Mononuclear cell (primary cell): ENCODE measurements around the gene SKAP1. TPM values are rescaled to one million over a fixed set of nuclear protein-coding genes. Genes with fewer than 3 reads are reported as not detected.
"Not testable (repeated sequence)": the region's sequence is repeated elsewhere in the genome, so short reads cannot be mapped to it uniquely, and the experiment has no call there.

Source experiments
- H3K27me3 ChIP-seq: 2 replicates; pipeline ENCODE4 v1.6.0; 2011; ENCODE audit warnings: low read length, control low read depth; ENCODE audit not compliant: insufficient read depth
- H3K4me1 ChIP-seq: 2 replicates; pipeline ENCODE4 v1.5.1; 2011; ENCODE audit warnings: mild to moderate bottlenecking, low read length, control low read depth; ENCODE audit not compliant: insufficient read depth
- H3K4me3 ChIP-seq: 2 replicates; pipeline ENCODE4 v1.5.1; 2011; ENCODE audit warnings: mild to moderate bottlenecking, low read length, moderate library complexity
- H3K9me3 ChIP-seq: 2 replicates; pipeline ENCODE4 v1.5.1; 2011; ENCODE audit warnings: low read depth, mild to moderate bottlenecking, control low read depth, low read length
- total RNA-seq: library from RNA; depleted of rRNA; stranded (reverse); fragments of >200 nt; gene quantifications from one replicate; pipeline ENCODE4 v1.2.3, GENCODE V29; 2012

The SKAP1 gene
- total RNA-seq, 1 donor, result 40.1 TPM

DNA sequence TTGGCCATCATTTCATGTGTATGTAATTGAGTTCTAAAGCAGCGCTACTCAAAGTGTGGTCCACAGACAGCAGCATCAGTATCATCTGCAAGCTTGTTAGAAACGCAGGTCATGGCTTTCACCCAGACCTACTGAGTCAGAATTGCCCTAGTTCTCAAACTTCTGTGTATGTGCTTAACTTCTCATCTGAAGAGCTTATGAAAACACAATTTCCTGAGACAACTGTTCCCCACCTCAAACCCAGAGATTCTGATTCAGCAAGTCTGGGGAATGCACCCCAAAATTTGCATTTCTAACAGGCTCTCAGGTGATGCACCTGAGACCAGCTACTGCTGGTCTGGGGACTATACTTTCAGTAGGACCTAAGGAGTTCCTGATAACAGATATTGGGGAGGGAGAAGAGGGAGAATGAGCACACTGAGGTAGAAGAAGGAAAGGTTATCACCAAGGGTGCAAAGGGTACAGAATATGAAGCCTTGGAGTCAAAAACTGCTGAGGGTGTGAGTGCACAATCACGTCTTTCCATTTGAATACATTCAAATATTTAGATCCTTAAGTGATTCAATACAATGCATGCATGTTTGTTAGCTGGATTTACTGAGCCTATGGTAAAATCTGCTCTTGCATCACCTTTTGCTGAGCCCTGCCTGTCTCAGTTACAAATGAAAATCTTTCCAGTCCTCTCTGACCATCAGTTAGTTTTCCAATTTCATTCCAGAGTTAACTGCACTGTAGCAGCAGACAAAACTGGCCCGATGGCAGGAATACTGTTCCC, 29.2 kb upstream of the SKAP1 start:
- H3K4me3 ChIP-seq, result no peak overlapping the region
- H3K4me1 ChIP-seq, result peaks cover 34% of the 10 kb centered on the region
- peaks cover 2% of the 10 kb centered on the region for H3K27me3 ChIP-seq
- H3K9me3 ChIP-seq, result no peaks in the 10 kb centered on the region

DNA sequence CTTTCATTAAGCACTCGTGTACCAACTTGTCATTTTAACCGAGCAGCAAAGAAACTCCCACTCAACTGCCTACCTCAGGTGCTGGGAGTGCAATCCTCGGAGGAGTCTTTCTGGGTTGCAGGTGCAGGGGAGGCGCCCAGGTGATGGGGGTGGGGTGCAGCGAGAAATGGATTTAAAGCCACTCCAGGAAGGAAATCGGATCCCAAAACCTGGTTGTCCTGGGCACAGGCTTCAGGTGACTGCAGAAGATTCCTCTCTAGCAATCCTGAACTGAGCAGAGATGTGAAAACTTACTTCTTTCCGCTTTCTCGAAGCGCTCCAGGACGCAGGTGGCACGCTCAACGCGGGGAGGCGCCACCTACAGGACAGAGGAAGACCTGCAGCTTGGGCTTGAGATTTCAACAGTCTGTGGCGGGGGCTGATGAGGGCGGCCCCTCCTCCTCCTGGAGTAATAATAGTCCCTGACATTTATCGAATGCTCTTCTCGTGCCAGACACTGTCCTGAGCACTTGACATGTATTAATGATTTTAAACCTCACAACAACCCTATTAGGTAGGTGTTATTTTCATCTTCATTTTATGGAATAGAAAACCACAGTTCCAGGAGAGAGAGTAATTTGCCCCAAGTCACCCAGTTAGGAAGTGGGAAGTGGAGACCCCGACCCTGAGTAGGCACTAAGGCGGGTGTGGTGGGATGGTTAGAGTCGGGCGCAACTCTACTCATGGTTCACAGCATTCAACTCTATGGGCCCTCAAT, 27.2 kb upstream of the SKAP1 start:
- H3K4me1 ChIP-seq, result peaks cover 54% of the 10 kb centered on the region
- H3K27me3 ChIP-seq, result no peaks in the 10 kb centered on the region
- H3K9me3 ChIP-seq, result no peaks in the 10 kb centered on the region
- H3K4me3 ChIP-seq, result no peak overlapping the region

DNA sequence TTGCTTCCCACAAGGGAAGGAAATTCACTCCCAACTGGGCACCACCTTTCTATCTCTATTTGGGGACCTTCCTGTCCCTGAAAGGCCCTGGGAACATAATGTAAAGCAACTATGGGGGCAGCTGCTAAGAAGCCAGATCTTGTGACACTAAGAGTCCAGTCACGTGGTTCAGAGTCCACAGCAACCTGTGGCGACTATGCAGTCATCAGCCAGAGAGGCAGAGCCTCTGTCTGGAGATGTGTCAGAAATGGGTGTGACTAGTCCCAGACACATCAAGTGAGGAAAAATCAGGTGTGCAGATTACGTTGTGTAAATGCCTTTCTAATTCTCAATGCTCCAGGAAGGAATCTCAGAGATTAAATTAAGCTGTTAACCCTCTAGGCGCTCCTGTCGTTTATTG, 26.6 kb upstream of the SKAP1 start:
- H3K27me3 ChIP-seq, result no peaks in the 10 kb centered on the region
- H3K4me3 ChIP-seq, result no peak overlapping the region
- peaks cover 60% of the 10 kb centered on the region for H3K4me1 ChIP-seq

GRCh38 chr17:48455791-48456190, 25.8 kb upstream of the SKAP1 start:
- Histone ChIP-seq H3K9me3 (no peaks in the 10 kb centered on the region), H3K4me1 (peaks cover 65% of the 10 kb centered on the region), H3K4me3 (no peak overlapping the region), H3K27me3 (no peaks in the 10 kb centered on the region)

More for the DNA sequence above, 26.6 kb upstream of the SKAP1 start:
- H3K9me3 ChIP-seq, result no peaks in the 10 kb centered on the region

DNA sequence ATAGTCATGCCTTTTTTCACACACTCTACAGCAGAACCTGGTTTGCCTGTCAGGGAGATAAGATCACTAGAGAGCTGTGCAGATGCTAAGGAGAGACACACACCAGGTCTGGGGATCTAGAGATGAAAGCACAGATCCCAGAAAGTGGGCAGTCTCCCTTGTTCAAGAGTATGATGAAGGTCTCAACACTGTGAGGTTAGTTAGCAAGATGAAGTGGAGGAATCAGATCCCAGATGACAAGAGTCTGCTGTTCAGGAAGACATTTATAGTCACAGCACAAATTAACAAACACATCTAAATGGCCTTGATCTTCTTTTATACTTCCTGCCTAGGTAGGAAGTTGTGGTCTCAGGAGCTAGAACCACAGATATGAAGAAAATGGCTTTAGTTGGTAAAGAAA, 23.4 kb upstream of the SKAP1 start:
- H3K27me3 ChIP-seq, result no peaks in the 10 kb centered on the region
- H3K9me3 ChIP-seq, result no peaks in the 10 kb centered on the region
- no peak overlapping the region for H3K4me3 ChIP-seq
- peaks cover 65% of the 10 kb centered on the region for H3K4me1 ChIP-seq

DNA sequence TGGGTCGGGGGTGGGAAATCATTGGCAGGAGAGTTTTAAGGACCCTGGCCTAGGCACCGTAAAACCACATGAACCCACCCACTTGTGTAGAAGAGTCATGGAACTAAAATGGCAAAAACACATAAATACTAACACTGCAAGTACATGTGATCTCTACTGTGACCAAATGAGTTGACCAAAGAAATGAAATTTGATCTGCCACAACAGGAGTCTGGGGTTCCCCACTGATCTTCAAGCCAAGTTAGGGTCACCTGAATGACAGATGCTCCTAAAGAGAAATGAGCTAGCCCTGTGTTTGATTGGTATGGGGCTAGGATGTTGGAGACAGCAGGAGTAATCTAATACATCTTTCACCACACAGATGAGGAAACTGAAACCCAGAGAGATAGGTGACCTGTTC, 21.5 kb upstream of the SKAP1 start:
- Histone ChIP-seq H3K9me3 (no peaks in the 10 kb centered on the region), H3K4me3 (no peak overlapping the region), H3K4me1 (peaks cover 53% of the 10 kb centered on the region), H3K27me3 (no peaks in the 10 kb centered on the region)

DNA sequence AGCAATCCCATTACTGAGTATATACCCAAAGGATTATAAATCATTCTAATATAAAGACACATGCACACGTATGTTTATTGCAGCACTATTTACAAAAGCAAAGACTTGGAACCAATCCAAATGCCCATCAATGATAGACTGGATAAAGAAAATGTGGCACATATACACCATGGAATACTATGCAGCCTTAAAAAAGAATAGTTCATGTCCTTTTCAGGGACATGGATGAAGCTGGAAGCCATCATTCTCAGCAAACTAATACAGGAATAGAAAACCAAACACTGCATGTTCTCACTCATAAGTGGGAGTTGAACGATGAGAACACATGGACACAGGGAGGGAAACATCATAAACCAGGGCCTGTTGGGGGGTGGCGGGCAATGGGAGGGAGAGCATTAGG, 19.3 kb upstream of the SKAP1 start:
- H3K4me3 ChIP-seq, H3K9me3 ChIP-seq, H3K27me3 ChIP-seq: not testable (repeated sequence)
- H3K4me1 ChIP-seq, result peaks cover 53% of the 10 kb centered on the region

DNA sequence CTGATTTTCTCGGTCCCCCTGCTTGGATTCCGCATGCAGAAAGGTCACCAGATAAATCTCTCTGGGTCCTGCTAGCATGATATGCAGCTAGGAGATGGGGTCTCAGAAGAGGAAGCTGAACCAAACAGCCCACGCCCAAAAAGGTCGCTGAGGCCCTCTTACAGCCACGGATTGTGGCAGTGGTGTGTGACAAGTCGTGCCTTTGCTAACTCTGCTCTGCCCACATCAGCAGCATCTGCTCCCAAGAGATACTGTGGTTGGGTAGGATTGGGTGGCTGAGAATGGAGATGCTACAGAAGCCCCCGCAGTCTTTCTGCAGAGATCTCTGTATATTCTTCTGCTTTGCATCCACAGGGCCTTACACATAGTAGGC, 15.2 kb upstream of the SKAP1 start:
- no peaks in the 10 kb centered on the region for H3K9me3 ChIP-seq
- no peak overlapping the region for H3K4me3 ChIP-seq
- H3K27me3 ChIP-seq, result no peaks in the 10 kb centered on the region
- peaks cover 60% of the 10 kb centered on the region for H3K4me1 ChIP-seq

- Histone ChIP-seq H3K27me3 (no peaks in the 10 kb centered on the region), H3K4me1 (peaks cover 66% of the 10 kb centered on the region), H3K4me3 (no peak overlapping the region), H3K9me3 (no peaks in the 10 kb centered on the region)
Observed at GRCh38 chr17:48444516-48445247, 14.7 kb upstream of the SKAP1 start.

- H3K27me3 ChIP-seq, result no peaks in the 10 kb centered on the region
Observed at GRCh38 chr17:48443712-48444111, 13.7 kb upstream of the SKAP1 start.

GRCh38 chr17:48442819-48443218, 12.8 kb upstream of the SKAP1 start:
- H3K4me1 ChIP-seq, result peaks cover 84% of the 10 kb centered on the region
- H3K4me3 ChIP-seq, result no peak overlapping the region
- H3K27me3 ChIP-seq, result no peaks in the 10 kb centered on the region
- no peaks in the 10 kb centered on the region for H3K9me3 ChIP-seq

More at GRCh38 chr17:48443712-48444111, 13.7 kb upstream of the SKAP1 start:
- H3K4me1 ChIP-seq, result peaks cover 76% of the 10 kb centered on the region
- H3K4me3 ChIP-seq, result no peak overlapping the region
- no peaks in the 10 kb centered on the region for H3K9me3 ChIP-seq

DNA sequence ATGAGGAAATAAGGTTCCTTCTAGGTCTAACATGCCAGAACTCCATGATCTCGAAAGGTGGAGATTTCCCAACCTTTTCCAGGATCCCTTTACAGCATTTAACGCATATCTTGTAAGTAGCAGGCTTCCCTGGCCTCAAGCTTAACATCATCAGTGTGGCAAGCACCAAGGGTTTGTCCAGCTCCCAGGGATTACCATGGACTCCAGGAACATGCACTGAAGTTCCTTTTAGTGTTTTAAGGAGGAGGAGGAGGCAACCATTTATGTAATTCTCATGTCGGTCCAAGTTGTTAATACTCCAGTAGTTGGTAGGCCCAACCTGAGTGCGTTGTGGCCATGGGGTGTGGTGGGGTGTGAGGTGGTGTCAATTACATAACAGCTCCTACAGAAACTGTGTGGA, 11.8 kb upstream of the SKAP1 start:
- H3K27me3 ChIP-seq, result no peaks in the 10 kb centered on the region
- H3K9me3 ChIP-seq, result no peaks in the 10 kb centered on the region
- H3K4me3 ChIP-seq, result no peak overlapping the region
- H3K4me1 ChIP-seq, result peaks cover 89% of the 10 kb centered on the region

DNA sequence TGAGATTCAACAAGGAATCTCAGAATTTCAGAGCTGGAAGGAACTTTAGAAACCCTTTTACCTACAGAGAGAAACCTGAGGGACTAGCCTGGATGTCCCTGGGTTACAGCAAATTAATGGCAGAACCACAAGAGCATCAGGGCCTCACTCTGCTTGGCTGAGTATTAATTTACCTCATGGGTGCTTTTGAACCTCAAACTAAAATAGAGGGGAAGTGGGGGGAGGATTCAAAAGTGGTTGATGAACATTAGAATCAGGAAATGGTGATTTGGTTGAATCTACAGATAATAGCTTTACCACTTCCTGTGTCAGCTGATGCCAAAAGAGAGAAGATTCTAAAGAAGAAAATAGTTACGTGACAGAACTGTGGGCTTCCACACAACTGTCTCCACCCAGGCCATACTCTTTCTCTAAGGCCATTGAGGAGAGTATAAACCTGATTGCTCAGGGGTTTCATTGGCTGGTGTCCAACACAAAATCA, 11.3 kb upstream of the SKAP1 start:
- Histone ChIP-seq H3K27me3 (no peaks in the 10 kb centered on the region), H3K4me1 (peaks cover 93% of the 10 kb centered on the region), H3K4me3 (no peak overlapping the region), H3K9me3 (no peaks in the 10 kb centered on the region)

- no peaks in the 10 kb centered on the region for H3K9me3 ChIP-seq
Observed at GRCh38 chr17:48440669-48441068, 10.7 kb upstream of the SKAP1 start.

GRCh38 chr17:48439875-48440505, 10.0 kb upstream of the SKAP1 start:
- Histone ChIP-seq H3K4me3 (peak overlapping the region; percentile 3), H3K27me3 (peaks cover 2% of the 10 kb centered on the region), H3K9me3 (no peaks in the 10 kb centered on the region), H3K4me1 (peaks cover 81% of the 10 kb centered on the region)

More at GRCh38 chr17:48440669-48441068, 10.7 kb upstream of the SKAP1 start:
- no peaks in the 10 kb centered on the region for H3K27me3 ChIP-seq
- H3K4me3 ChIP-seq, result no peak overlapping the region
- peaks cover 88% of the 10 kb centered on the region for H3K4me1 ChIP-seq
